ENCODE data around the gene DMBT1.
"Not testable (repeated sequence)": the region's sequence is repeated elsewhere in the genome, so short reads cannot be mapped to it uniquely, and the experiment has no call there.

DMBT1 gene

GRCh38 chr10:122549636-122550035, 10.9 kb upstream of the DMBT1 start:
- no peak for DNase-seq

- DNase-seq = no peak
These were observed 10.1 kb upstream of the DMBT1 start for GRCh38 chr10:122550427-122550826.

- DNase-seq = no peak
These were observed 9.6 kb upstream of the DMBT1 start for GRCh38 chr10:122550983-122551382.

DNA sequence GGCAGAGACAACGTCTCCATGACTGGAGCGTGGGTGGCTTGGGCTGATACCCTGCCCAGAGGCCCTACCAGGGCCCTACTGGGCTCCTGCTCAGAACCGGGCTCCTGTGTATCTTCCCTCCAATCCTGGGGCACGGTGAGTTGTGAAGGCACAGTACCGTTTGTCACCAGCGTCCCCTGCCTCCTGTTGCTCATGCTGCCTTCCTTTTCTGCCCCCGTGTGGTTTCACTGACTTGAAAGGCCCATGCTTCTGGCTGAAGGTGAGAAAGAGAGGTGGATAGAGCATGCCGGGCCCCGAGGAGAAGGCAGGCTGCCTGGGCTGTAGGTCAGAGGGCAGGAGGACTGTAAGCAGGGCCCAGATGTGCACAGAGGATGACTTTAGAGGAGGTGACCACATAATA, 9.1 kb upstream of the DMBT1 start:
- DNase-seq = no peak

- DNase-seq = no peak
These were observed 7.2 kb upstream of the DMBT1 start for GRCh38 chr10:122553341-122553740.

DNA sequence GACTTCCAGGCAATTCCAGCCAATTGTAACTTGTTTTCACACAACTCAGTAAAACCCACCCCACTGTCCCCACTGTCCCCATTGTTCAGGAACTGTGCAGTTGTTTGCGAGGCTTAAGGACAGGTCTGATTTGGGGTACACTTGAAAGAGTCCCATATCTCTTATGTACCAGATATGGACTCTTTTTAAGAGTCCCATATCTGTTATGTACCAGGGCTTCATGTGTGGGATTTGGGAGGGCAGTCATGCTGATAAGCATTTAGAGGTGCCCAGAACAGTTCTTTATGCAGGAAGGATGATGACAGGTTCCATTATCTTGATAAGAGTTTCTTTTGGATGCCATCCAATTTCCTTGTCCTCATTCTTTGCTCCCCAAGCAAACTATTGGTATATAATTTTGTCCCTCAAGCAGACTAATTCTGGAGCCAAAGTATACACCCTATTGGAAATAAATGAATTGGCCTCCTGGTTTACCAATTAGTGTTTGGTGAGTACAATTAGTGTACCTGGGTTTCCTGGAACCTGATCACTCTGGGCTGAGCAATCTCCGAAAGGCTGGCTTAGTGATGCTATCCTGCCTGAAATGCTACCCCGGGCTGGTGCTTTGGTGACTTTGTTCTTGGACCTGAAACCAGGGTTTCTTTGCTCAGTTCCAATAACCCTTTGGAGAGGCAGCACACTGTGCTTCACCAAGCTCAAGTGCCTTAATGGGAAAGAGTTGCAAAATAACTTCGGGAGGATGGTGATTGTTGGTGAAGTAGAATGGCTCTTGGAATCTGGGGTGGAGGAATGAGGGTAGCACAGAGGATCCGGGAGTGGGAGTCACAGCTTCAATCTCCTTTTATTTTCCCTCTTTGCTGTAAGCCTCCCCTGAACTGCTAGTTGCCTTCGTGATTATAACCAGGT, 6.2 kb upstream of the DMBT1 start:
- DNase-seq = no peak

GRCh38 chr10:122555442-122555841, 5.1 kb upstream of the DMBT1 start:
- DNase-seq = no peak

DNA sequence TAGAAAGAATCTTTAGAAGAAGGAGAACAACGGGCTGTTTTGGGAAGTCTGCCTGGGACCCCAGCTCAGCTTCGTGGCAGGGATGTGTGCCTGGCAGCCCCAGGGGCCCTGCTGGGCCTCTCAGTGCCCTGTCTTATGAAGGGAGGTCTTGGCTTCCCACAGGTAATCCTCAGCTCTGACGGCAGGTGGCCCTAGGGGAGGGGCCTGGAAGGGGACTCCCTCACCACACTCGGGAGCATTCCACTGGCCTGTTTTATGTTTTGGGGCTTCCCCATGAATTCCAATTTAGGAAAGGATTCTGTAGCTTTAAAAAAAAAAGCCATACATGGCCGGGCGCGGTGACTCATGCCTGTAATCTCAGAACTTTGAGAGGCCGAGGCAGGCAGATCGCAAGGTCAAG, 3.0 kb upstream of the DMBT1 start:
- no peak for DNase-seq

DNA sequence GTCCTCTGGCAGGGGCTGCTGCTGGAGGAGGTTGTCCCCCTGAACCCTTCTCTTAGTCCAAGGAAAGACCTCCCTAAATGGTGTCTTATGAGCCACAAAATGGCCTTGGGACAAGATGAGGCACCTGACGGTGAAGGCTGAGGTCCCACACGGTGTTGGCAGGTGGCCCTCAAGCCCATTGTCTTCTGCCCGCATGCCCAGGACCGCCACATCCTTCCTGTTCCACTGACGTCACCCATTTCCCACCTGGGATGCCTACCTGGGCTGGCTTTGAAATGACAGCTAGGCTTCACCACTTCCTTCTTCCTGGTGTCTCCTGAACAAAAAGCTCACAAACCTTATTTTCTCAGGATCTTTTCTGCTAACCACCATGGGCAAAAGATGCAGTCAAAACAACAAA, 2.1 kb upstream of the DMBT1 start:
- no peak for DNase-seq

DNA sequence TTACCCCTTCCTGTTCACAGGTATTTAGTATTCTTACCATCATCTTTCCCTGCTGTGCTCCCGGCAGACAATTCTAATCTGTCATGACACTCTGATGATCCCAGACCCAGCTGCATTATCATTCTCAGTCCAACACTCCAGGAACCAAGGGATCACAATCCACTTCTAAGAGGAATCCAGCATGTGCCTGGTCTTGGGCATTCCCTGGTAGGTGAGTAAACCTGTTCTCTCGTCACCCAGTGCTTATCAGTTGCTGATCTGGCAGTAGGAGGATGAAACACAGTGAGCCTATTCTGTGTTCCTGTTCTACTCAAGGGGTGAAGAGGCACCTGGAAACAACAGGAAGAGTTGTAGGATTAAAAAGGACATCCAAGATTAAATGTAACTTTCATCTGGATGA, 1.3 kb upstream of the DMBT1 start:
- no peak for DNase-seq

DNA sequence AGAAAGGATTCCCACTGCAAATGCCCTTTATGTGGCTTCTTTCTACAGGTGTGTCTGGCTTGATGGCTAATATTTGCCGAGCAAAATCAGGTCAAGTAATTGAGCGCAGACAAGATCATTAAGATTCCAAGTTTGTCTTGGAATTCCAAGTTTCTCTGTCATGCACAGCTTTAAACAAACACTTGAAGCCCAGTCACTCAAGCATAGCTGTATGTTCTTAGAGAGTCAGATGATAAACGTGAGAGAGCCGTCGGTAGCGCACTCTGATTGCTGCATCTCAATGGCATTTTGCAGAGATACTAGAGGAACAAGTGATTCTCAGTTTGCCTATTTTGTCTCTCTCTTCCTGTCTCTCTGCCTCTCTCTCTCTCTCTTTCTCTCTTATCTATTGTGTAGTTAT, 658 bp downstream of the DMBT1 start:
- no peak for DNase-seq

GRCh38 chr10:122561792-122562191, 1.2 kb downstream of the DMBT1 start:
- no peak for DNase-seq

- DNase-seq = no peak
These were observed 4.4 kb downstream of the DMBT1 start for GRCh38 chr10:122564980-122565379.

- no peak for DNase-seq
These were observed 5.2 kb downstream of the DMBT1 start for GRCh38 chr10:122565766-122566206.

- DNase-seq = no peak
These were observed 6.1 kb downstream of the DMBT1 start for GRCh38 chr10:122566632-122567031.

DNA sequence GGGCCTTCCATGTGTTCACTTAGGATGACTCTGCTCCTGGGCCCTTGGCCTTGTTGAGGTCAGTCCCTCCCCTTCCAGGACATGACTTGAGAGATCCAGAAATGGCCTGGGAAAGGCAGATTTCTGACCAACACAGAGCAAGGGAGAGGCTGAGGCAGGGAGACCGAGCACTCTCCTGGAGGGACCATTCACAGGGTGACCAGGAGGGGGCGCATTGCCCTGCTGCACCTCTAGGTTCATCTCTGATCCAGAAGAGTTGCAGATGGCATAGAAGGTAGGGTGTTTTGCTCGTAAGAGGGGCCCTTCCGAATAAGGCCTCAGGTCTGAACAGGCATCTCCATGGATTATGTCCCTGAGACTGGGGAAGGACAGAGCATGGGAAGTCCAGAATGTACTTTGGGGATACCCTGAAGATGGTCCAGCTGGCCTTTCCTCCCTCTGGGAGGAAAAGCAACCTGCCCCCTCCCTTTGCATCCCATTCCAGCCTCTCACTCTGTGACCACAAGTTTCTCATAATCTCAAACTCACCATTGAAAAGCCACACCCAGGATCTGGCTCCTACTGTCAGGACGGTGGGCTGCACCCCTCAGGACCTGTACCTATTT, 6.6 kb downstream of the DMBT1 start:
- DNase-seq = no peak

- DNase-seq = no peak
These were observed 8.0 kb downstream of the DMBT1 start for GRCh38 chr10:122568551-122568950.

DNA sequence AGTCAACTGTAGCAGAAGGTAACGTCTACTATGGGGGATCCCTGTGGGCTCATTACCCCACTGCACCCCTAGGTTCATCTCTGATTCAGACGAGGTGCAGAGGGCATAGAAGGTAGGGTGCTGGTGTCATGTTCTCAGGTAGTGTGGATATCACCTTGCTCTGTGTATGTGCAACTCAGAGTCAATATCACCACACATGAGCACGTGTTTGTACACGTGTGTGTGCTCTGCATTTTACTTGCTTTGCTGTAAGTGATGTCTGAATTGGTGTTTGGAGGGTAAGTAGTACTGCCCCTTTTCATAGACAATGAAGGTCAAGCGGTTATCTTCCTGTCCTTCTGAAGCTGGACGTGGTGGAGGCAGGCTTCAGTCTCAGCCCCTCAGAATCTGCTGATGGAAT, 10.4 kb downstream of the DMBT1 start:
- no peak for DNase-seq

DNA sequence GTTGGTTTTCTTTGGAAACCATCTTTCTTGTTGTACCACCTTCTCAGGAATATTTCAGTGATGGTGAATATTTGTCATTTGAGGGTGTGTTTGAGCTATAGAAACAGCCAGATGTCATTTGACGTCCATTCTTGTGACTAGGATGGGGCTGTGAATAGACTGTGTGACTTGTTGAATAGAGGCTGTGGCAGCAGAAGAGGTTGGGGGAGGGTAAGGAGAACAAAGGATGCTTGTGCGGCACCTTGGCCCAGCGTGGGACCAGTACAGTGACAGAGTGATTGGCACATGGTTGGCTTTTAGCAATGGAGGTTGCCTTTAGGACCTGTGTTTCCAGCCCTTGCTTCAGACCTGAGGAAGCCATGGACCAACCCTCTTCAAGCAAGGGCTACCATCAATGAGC, 11.3 kb downstream of the DMBT1 start:
- no peak for DNase-seq

GRCh38 chr10:122575776-122576175, 15.2 kb downstream of the DMBT1 start:
- DNase-seq = no peak

DNA sequence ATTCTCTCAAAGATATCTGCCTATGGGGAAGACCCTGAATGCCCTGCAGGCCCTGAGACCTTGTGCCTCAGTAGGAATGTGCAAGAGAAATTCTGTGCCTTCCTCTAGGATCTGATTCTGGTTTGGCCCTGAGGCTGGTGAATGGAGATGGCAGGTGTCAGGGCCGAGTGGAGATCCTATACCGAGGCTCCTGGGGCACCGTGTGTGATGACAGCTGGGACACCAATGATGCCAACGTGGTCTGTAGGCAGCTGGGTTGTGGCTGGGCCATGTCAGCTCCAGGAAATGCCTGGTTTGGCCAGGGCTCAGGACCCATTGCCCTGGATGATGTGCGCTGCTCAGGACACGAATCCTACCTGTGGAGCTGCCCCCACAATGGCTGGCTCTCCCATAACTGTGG, 15.7 kb downstream of the DMBT1 start:
- no peak for DNase-seq

- DNase-seq = no peak
These were observed 16.8 kb downstream of the DMBT1 start for GRCh38 chr10:122577311-122577885.

- not testable (repeated sequence) for DNase-seq
These were observed 25.5 kb downstream of the DMBT1 start for GRCh38 chr10:122586070-122586469.
